ENCODE data around the gene SPATA3. TPM values are rescaled to one million over a fixed set of nuclear protein-coding genes. Genes with fewer than 3 reads are reported as not detected.
A peak's percentile ranks its signal among the peaks of the same experiment; 100 is the strongest.

The SPATA3 gene
- total RNA-seq, 1 experiment from 2014 or later = not detected

DNA sequence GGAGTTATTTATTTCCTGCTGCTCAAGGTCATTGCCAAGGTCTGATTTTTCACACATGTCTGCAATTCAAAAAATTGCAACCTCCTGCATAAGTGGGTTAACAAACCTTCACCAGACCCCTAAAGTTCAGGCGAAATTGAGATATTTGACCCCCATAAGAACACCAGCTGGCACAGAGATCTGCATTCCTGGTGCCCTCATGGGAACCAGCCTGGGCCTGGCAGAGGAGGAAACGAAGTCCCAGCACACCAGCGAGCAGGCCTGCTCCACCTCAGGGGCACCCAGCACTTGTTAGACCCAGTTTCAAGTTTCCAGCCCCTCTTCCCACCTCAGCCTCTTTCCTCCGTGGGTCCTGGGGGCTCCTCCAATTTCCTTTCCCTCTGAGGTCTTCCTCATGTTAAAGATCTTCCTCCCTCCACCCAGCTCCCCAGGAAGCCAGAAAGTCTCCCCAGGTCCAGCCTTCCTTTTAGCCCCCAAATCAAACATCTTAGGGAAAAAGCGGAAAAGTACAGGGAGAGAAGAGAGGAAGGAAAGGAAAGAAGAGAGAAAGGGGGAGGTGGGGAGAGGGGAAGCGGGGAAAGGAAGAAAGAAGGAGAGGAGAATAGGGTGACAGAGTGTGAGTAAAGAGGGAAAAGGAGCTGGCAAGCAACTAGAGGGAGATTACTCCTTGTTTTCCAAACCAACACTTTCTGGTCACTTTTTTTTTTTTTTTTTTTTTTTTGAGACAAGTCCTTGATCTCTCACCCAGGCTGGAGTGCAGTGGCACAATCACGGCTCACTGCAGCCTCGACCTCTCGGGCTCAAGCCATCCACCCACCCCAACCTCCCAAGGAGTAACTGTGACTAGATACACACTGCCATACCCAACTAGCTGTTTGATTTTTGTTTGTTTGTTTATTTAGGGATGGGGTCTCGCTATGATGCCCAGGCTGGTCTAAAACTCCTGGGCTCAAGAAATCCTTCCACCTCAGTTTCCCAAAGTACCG, 37.5 kb downstream of the SPATA3 start:
- H3K9me3 ChIP-seq = no peaks in the 10 kb centered on the region
- H3K36me3 ChIP-seq = no peaks in the 10 kb centered on the region

DNA sequence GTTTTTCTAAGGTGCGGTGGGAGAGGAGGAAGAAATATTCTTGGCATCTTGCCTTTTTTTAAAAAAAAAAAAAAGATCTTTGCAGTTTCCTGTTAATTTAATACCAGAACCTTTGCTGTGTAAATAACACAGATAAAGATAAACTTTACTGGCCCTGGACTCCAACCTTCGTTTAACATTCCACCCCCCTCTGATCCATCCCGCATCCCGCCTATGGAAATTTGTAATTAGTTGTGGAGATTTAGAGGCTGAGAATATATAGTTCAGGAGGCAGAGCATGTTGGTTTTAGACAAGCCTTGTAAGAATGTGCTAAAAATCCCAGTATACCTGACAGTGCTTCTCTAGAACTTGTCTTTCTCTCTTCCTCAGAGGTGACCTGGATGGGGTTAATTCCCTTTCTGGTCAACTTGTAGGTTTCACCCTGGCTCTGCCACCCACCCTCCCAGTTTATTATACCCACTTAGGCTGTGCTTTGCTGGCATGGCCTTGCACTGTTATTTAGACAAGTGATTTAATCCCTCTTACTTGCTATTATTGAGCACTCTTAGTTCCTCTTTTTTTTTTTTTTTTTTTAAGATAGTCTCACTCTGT, 38.5 kb downstream of the SPATA3 start:
- DNase-seq = no peak
- no peaks in the 10 kb centered on the region for H3K36me3 ChIP-seq
- peaks cover 18% of the 10 kb centered on the region for H3K27me3 ChIP-seq
- H3K9me3 ChIP-seq = no peaks in the 10 kb centered on the region
- no peak overlapping the region for H3K4me3 ChIP-seq

More for the DNA sequence above, 37.5 kb downstream of the SPATA3 start:
- no peak overlapping the region for H3K4me3 ChIP-seq
- H3K27me3 ChIP-seq = peaks cover 18% of the 10 kb centered on the region
- no peak for DNase-seq

DNA sequence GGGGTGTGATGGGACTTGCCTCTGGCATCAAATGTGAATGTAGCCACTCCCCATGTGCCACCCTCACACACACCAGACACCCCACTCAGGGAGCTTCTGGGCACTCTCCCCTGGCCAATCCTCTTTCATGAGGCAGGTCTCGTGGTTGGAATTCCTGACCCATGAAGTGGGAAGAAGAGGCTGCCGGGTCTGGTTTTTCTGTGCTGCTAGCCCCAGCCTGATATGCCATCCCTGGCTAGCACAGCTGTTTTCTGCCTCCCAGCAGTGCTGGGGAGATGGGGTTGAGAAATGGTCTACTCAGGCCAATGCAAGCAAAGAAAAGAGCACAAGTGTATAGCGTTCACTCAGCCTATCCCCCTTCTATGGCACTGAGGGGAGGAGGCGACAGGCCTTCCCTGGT, 40.2 kb downstream of the SPATA3 start:
- Histone ChIP-seq H3K4me3 (no peak overlapping the region), H3K9me3 (no peaks in the 10 kb centered on the region), H3K27me3 (peaks cover 18% of the 10 kb centered on the region), H3K36me3 (no peaks in the 10 kb centered on the region)
- DNase-seq = no peak

DNA sequence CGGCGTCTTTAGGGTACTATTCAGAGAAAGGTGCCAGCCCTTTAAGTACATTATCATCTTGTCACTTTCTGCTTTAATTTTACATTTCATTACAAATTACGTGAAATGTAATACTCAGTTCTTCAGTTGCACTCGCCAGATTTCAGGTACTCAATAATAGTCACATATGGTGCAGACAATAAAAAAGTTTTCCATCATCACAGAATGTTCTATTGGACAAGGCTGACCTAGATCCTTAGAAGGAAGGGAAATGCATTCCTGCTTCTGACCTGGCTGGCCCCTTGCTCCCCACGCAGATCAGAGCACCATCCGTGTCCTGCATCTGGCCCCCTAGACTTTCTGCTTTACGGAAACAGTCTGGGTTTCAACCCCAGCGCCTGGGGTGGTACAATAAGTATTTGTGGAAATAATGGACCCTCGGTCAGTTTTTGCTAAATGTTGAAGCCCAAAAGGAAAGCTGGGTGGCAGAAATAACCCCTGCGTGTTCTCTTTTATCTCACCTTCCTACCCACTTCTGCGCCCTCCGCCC, 40.7 kb downstream of the SPATA3 start:
- no peaks in the 10 kb centered on the region for H3K9me3 ChIP-seq
- H3K27me3 ChIP-seq = peaks cover 18% of the 10 kb centered on the region
- DNase-seq = no peak

DNA sequence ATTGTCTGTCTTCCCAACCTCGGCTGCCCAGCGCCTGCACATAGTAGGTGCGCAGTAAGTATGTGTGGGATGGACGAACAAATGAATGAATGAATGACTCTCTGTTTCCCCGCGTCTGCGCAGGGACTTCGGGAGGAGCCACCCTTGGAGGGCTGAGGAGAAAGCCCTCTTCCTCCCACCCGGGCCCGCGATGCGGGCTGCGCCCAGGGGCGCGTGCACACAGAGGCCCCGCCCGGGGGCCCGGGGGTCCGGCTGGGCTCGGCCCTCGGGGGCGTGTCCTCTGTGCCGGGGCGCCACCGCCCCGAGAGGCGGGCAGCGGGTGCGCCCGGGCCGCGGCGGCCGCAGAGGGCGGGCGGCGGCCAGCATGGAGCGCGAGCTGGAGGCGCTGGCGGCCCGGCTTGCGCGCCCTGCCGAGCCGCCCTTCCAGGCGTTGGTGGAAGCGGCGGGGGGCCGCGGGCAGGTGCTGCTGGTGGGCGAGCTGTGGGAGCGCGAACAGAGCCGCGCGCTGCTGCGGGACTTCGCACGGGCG, 41.3 kb downstream of the SPATA3 start, which contains the start of gene C2orf72:
Gene C2orf72 (plus strand): TSS at position 322 of the 529 bp plus-strand sequence. CDS start 43 bp downstream, at position 365.
- H3K4me3 ChIP-seq = no peak within 1 kb of the TSS; the same call in 1 of the 2 replicates

More for the DNA sequence above, 40.7 kb downstream of the SPATA3 start:
- Histone ChIP-seq H3K36me3 (no peaks in the 10 kb centered on the region), H3K4me3 (no peak overlapping the region)

DNA sequence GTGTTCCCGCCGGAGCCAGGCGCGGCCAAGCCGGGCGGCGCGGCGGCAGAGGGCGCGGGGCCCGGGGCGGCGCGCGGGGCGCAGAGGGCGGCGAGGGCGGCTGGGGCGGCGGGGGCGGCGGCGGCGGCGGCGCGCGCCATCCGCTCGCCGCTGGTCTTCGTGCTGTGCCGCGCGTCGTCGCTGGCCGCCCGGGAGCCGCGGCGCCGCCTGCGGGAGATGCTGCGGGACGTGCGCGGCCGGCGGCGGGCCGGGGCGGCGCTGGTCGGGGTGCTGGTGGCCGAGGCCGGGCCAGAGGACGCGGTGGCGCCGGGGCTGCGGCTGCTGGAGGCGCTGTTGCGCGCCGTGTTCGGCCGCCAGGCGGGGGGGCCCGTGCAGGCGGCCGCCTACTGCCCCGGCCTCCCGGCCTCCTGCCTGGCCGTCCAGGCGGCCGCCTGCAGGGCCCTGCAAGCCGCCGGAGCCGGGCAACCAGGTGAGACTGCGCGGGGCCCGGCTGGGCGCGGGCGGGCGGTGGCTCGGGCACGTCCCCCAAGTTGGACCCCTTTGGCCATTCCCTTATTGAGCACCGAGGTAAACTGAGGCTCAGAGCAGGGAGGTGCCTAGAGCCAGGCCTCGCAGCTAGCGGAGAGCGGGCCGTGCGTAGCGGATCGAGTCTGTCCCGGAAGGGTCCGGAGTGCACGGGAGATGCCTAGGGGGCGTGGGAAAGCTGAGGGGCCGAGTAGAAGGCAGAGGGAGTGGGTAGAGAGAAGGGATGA, 42.0 kb downstream of the SPATA3 start:
- Histone ChIP-seq H3K4me3 (no peak overlapping the region), H3K36me3 (no peaks in the 10 kb centered on the region), H3K27me3 (peaks cover 18% of the 10 kb centered on the region), H3K9me3 (no peaks in the 10 kb centered on the region)
- DNase-seq = peak; percentile 32

More for the DNA sequence above, 41.3 kb downstream of the SPATA3 start, which contains the start of gene C2orf72:
- Histone ChIP-seq H3K36me3 (no peaks in the 10 kb centered on the region), H3K27me3 (peaks cover 18% of the 10 kb centered on the region), H3K9me3 (no peaks in the 10 kb centered on the region)
- DNase-seq = peak; percentile 25

DNA sequence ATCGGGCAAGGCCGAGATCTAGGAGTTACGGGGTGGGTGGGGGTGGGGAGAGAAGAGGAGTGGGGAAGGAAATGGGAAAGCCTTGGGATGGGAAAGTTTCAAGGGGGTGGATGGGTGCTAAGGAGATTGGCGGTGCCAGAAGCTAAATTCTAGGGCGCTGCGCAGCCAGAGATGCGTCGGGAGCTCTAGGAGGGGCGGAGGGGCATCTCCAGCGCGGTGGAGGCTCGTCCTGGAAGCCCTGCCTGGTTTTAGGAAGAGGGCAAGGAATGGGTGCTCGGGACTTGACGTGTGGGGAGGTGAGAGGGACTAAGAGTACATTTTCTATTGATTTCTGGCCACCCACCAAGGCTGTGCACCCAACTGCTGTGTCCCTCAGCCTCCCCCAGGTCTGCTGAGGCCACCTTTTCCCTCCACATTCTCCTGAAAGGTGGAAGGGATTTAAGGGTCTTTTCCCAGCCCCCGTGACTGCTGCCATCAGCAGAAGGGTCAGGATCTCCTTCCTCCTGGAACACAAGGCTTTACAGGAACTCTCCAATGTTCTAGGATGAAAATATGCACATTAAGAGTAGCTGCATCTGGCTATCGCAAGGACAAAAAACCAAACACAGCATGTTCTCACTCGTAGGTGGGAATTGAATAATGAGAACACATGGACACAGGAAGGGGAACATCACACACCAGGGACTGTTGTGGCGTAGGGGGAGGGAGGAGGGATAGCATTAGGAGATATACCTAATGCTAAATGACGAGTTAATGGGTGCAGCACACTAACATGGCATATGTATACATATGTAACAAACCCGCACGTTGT, 42.8 kb downstream of the SPATA3 start:
- no peak for DNase-seq
- H3K9me3 ChIP-seq = no peaks in the 10 kb centered on the region
- H3K36me3 ChIP-seq = no peaks in the 10 kb centered on the region
- peaks cover 18% of the 10 kb centered on the region for H3K27me3 ChIP-seq
- no peak overlapping the region for H3K4me3 ChIP-seq

DNA sequence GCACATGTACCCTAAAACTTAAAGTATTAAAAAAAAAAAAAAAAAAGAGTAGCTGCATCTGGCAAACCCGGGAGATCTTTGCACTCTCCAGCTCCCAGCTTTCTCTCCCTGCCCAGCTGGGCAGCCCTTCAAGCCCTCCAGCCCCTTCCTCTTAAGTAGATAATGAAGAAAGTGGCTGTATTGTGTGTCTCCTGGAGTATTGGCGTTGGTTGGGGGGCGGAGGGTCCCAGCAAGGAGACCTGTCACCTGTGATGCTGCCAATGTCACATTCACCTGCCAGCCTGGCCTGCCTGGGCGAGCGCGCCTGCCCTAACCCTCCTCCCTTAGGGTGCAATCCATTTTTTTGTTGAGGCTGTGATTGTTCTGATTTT, 43.4 kb downstream of the SPATA3 start:
- no peak for DNase-seq
- Histone ChIP-seq H3K36me3 (no peaks in the 10 kb centered on the region), H3K27me3 (peaks cover 18% of the 10 kb centered on the region), H3K4me3 (no peak overlapping the region), H3K9me3 (no peaks in the 10 kb centered on the region)

DNA sequence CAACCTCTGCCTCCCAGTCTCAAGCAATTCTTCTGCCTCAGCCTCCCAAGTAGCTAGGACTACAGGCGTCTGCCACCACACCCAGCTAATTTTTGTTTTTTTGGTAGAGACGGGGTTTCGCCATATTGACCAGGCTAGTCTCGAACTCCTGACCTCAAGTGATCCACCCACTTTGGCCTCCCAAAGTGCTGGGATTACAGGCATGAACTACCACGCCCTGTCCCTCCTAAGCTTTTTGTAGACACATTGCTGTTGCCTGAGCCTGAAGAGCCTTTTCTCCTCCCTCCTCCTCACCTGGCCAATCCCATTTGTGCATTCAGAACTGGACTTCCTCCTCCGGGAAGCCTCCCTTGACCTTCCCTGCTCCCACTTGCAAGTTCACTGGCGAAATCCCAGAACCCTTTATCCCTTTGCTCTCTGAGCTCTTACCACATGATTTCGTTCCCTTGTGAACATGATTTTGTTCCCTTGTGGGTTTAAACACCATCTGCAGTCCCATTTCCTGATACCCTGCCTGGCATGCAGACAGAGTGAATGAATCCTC, 44.0 kb downstream of the SPATA3 start:
- DNase-seq = no peak
- H3K4me3 ChIP-seq = no peak overlapping the region
- H3K9me3 ChIP-seq = no peaks in the 10 kb centered on the region
- no peaks in the 10 kb centered on the region for H3K36me3 ChIP-seq
- peaks cover 18% of the 10 kb centered on the region for H3K27me3 ChIP-seq

DNA sequence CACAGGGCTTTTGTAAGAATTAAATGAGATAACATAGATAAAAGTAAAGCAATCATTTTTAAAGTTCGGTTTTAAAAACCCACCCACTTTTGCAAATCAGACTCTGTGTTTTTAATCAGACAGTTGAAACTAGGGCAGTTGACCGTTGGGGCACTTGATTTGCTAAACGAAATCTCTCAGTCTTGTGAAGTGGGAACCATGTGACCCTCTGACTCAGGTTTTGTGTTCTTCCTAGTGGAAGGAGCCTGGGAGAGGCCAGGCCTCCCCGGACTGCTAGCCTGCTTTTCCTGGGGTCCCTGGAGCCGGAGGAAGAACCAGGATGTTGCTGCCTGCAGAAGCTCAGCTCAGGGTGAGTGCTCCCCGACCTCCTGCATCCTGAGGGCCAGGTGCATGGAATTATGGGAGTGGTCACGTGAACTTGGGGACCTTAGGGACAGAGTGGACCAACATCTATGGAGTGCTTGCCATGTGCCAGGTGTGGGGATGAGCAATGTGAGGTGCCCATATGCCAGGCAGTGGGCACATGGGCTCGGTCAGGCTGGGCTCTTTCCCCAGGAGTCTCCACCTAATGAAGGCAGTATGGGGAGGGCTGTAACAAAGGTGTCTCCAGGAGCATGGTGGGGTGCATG, 45.3 kb downstream of the SPATA3 start:
- DNase-seq = no peak
- H3K9me3 ChIP-seq = no peaks in the 10 kb centered on the region
- H3K27me3 ChIP-seq = peaks cover 11% of the 10 kb centered on the region
- H3K36me3 ChIP-seq = no peaks in the 10 kb centered on the region
- H3K4me3 ChIP-seq = no peak overlapping the region

DNA sequence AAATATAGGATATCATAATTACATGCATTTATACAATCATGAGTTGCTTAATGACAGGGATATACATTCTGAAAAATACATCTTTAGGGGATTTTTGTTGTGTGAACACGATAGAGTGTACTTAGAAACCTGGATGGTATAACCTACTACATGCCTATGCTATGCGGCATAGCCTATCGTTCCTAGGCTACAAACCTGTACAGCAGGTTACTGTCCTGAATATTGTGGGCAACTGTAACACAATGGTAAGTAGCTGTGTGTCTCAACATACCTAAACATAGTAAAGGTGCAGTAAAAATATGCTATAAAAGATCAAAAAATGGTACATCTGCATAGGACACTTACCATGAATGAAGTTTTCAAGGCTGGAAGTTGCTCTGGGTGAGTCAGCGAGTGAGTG, 47.9 kb downstream of the SPATA3 start:
- Histone ChIP-seq H3K27me3 (no peaks in the 10 kb centered on the region), H3K36me3 (no peaks in the 10 kb centered on the region), H3K4me3 (no peak overlapping the region), H3K9me3 (no peaks in the 10 kb centered on the region)
- no peak for DNase-seq

DNA sequence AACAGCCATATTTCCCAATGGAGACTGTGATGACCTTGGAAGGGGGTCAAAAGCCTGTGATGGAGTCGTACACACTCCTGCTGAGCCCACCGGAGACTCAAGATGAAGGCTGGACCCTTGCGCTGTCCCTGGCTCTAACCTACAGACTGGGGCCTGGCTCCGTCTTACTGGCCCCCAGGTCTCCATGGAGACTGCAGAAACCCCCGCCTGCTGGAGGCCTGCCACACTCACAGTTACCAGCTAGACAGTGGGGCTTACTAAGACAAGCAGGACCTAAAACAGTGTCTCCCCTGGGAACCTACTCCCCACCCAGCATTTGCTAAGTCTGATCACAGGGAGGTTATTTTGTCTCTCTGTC, 51.0 kb downstream of the SPATA3 start:
- H3K4me3 ChIP-seq = no peak overlapping the region
- no peaks in the 10 kb centered on the region for H3K9me3 ChIP-seq
- no peak for DNase-seq
- no peaks in the 10 kb centered on the region; the same call in 1 of the 2 replicates for H3K27me3 ChIP-seq
- H3K36me3 ChIP-seq = no peaks in the 10 kb centered on the region

DNA sequence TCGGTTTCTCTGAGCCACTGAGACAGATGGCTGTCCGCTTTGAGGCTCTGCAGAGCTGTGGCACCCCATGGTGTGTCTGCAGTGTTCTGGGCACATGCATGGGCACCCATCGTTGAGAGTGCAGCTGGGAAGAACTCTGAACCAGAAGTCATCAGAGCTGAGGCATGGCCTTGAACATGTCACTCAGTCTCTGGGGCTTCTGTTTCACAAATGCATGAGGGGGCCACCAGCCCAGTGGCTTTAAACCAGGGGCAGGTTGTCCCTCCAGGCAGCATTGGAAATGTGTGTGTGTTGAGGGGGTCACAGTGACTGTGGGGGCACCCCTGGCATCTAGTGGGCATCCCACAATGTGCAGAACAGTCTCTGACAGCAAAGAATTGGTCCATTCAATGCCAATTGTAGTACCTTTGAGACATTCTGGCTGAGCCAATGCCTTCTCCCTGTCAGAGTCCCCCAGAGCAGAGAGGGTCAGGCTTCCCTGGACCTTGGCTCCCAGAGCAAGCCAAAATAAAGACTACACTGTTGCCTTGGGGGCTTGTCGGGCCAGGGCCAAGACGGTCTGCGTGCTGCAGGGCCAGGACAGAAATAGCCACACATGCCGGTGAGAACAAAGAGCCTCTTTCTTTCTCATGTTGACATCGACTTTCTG, 51.5 kb downstream of the SPATA3 start:
- no peak for DNase-seq
- Histone ChIP-seq H3K27me3 (no peaks in the 10 kb centered on the region; the same call in 1 of the 2 replicates), H3K9me3 (no peaks in the 10 kb centered on the region), H3K36me3 (no peaks in the 10 kb centered on the region), H3K4me3 (no peak overlapping the region)

DNA sequence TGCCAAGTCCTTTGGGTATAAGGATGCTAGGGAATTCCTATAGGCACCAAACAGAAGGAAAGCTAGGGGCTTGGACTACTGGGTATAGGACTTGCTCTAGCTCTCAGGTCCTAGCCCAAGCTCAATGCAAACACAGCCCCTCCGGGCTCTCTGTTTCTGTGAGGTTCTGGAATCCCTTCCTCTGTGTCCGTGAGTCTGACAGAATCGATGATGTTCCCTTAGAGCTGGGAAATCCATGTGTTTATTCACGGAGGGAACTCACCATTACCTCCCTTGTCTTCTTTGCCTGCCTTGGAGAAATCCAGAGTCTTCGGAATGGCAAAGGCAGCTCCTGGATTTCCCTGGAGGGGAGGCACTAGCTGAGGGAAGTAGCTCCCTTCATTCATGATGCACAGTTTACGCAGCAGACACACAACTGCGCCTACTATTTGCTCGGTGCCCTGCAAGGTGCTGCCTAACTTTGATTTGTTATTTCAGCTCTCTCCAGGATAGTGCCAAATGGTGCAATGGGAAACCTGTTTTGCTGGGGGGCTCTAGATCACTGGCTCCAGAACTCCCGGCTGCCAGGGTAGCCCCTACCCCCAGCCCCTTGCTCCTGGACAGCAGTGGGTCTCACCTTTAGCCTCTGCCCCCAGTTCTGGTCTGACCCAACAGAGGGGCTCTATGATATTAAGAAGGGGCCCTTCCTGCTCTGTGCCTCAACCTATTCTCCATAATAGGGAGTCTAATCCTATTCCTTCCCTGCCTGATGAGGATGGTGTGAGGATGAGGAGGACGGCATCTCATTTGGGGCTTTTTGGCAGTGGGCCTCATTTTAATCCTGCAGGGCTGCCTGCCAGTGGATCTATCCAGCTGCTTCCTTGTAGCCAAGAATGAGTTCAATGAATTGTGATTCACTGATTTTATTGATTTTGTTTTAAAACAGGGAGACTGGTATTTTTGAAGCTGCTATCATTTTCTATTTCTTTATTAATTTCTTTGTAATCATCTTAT, 52.3 kb downstream of the SPATA3 start:
- Histone ChIP-seq H3K36me3 (no peaks in the 10 kb centered on the region), H3K9me3 (no peaks in the 10 kb centered on the region), H3K4me3 (no peak overlapping the region), H3K27me3 (no peaks in the 10 kb centered on the region; the same call in 1 of the 2 replicates)
- DNase-seq = no peak
